CD4-positive, alpha-beta T cell (primary cell): ENCODE results near the gene DHRS1. TPM values are rescaled to one million over a fixed set of nuclear protein-coding genes. Genes with fewer than 3 reads are reported as not detected.
A peak's percentile ranks its signal among the peaks of the same experiment; 100 is the strongest.

Source experiments
- ATAC-seq: fragments of 200-7000 bp; cut with Tn5 transposase; one replicate; pipeline ENCODE4 v1.10.0; 2022; ENCODE audit warnings: mild to moderate bottlenecking; ENCODE audit not compliant: poor library complexity
- CTCF ChIA-PET: fragments of 350-600 bp; sonication (Branson Sonifier 250); formaldehyde crosslinking; loops from one replicate; lab custom pipeline; 2021; ENCODE audit warnings: antibody characterized with exemption, inconsistent platforms; lab: Charles Lee
- POLR2A ChIA-PET: fragments of 350-600 bp; sonication (Branson Sonifier 250); formaldehyde crosslinking; loops from one replicate; lab custom pipeline; 2021; ENCODE audit warnings: antibody characterized with exemption, inconsistent platforms; lab: Charles Lee
- DNase-seq, 14 experiments: peaks; one replicate each; pipeline ENCODE4 v3.0.0-alpha.2; 2013 to 2020; ENCODE audit warnings: mixed read lengths in 2 of 14
- H3K27ac ChIP-seq, 2 donors: one replicate each; pipeline versions ENCODE4 v1.5.1 to v1.7.0; 2013; ENCODE audit warnings: low read length in 2 of 2, low read depth in 1 of 2, mild to moderate bottlenecking in 1 of 2
- H3K27me3 ChIP-seq, 2 experiments: 1 replicate in 1 of 2; 2 replicates in 1 of 2; pipeline versions ENCODE4 v1.6.1 to v1.7.0; 2013; ENCODE audit warnings: low read length in 2 of 2, control low read depth in 1 of 2, mild to moderate bottlenecking in 1 of 2, moderate library complexity in 1 of 2; ENCODE audit not compliant: insufficient read depth in 2 of 2, control insufficient read depth in 1 of 2
- H3K36me3 ChIP-seq: one replicate; pipeline ENCODE4 v1.6.1; 2013; ENCODE audit warnings: low read length, control low read depth; ENCODE audit not compliant: insufficient read depth
- H3K4me1 ChIP-seq: one replicate; pipeline ENCODE4 v1.6.1; 2013; ENCODE audit warnings: low read length, control low read depth; ENCODE audit not compliant: insufficient read depth
- H3K4me3 ChIP-seq: one replicate; pipeline ENCODE4 v1.5.1; 2013; ENCODE audit warnings: mild to moderate bottlenecking, low read length, moderate library complexity
- H3K9me3 ChIP-seq, 2 experiments: 1 replicate in 1 of 2; 2 replicates in 1 of 2; pipeline versions ENCODE4 v1.6.1 to v1.7.0; 2013; ENCODE audit warnings: low read length in 2 of 2, mild to moderate bottlenecking in 2 of 2, control low read depth in 1 of 2, moderate library complexity in 1 of 2; ENCODE audit not compliant: control insufficient read depth in 1 of 2, insufficient read depth in 1 of 2
- H3K27ac Mint-ChIP-seq: one replicate; pipeline ENCODE4 v1.8.0; 2020; ENCODE audit warnings: mixed read lengths
- H3K27me3 Mint-ChIP-seq: one replicate; pipeline ENCODE4 v1.8.0; 2021; ENCODE audit warnings: mixed read lengths
- H3K36me3 Mint-ChIP-seq: one replicate; pipeline ENCODE4 v1.8.0; 2021; ENCODE audit warnings: low read depth, mixed read lengths
- H3K4me1 Mint-ChIP-seq: one replicate; pipeline ENCODE4 v1.8.0; 2021; ENCODE audit warnings: low read depth, mixed read lengths
- H3K4me3 Mint-ChIP-seq: one replicate; pipeline ENCODE4 v1.8.0; 2020; ENCODE audit warnings: mild to moderate bottlenecking, mixed read lengths
- H3K9me3 Mint-ChIP-seq: one replicate; pipeline ENCODE4 v1.8.0; 2020; ENCODE audit warnings: mixed read lengths
- CTCF ChIP-seq: fragments of 200-600 bp; IDR thresholded peaks from one replicate; pipeline ENCODE4 v1.8.0; 2022; ENCODE audit warnings: antibody characterized with exemption, mild to moderate bottlenecking
- intact Hi-C, 2 experiments: fragments of 100-400 bp; cut with DNase I in 1 of 2; cut with micrococcal nuclease in 1 of 2; formaldehyde crosslinking; loops; one replicate each; pipeline versions ENCODE4 v1.15.1 to v1.9.0; 2023 to 2025; cut with DNase I, micrococcal nuclease
- total RNA-seq, 174 experiments: library from RNA in 2 of 174; stranded (reverse) in 2 of 174; gene quantifications; one replicate each; pipeline ENCODE4 v1.2.3 and lab custom pipeline; 2021 to 2026

Gene DHRS1
- total RNA-seq, 2 experiments from 2014 or later = 21.5 to 23.5 TPM

GRCh38 chr14:24280797-24281460 is 18.7 kb downstream of the DHRS1 start:
- Histone ChIP-seq H3K27me3 (no peaks in the 10 kb centered on the region), H3K9me3 (no peaks in the 10 kb centered on the region), H3K36me3 (no peaks in the 10 kb centered on the region), H3K4me3 (no peak overlapping the region), H3K4me1 (peaks cover 28% of the 10 kb centered on the region), H3K27ac (no peak overlapping the region)
- H3K9me3 Mint-ChIP-seq = no peaks in the 10 kb centered on the region
- H3K4me3 Mint-ChIP-seq = no peak overlapping the region
- DNase-seq = no peak
- H3K4me1 Mint-ChIP-seq = peaks cover 33% of the 10 kb centered on the region
- ChIA-PET CTCF (interaction anchor here (4.0 to 4.4 kb wide), 2 partner anchors 11 to 17 kb away, joined by 20 to 24 read pairs; partner anchors contain the start of genes DHRS1, NOP9 and RABGGTA), POLR2A (no interaction called here)
- H3K27me3 Mint-ChIP-seq = no peaks in the 10 kb centered on the region
- ATAC-seq = no peak
- no peak for TF ChIP-seq CTCF
- intact Hi-C loops = no loop called here
- H3K36me3 Mint-ChIP-seq = no peaks in the 10 kb centered on the region
- no peak overlapping the region for H3K27ac Mint-ChIP-seq

DNA sequence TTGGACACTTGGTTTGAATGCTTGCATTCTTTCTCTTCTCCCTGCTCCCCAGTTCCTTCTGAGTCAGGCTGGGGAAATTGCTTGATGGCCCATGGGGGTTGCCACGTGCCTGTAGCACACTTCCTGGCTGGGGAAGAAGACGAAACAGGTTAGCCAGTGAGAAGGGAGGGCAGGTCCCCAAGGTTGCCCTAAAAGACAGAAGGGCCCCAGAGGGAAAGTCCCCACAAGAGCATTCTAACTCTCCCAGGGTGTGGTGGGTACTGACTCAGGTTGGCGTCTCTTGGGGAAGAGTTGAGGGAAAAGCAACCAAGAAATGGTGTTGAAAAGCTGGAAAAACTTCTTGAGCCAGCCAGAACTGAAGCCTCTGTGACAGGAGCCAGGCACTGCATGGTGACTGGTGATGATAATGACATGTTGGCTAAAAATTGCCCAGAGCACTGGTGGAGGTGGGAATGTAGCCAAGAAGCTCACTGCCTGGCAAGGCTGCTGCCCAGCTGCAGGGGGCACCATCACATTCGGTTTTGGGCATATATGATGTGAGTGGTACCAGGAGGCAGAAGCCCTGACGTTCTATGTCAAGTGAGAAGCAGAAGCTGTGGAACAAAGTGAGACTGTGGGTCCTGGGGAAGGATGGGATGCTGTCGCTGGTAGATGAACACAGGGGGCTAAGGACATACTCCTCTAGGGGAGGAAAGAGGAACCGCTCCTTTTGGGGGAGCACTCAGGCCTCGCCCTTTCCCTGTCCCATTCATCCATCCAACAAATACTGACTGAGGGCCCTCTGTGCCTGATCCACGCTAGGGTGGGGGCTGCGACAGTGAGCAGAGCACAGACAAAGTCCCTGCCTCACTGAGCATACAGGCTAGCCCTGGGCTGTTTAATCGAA is 20.0 kb downstream of the DHRS1 start:
- Histone ChIP-seq H3K27me3 (no peaks in the 10 kb centered on the region), H3K9me3 (no peaks in the 10 kb centered on the region), H3K27ac (peak overlapping the region in 1 of 2 donors; percentile 33), H3K4me1 (peaks cover 38% of the 10 kb centered on the region), H3K36me3 (no peaks in the 10 kb centered on the region), H3K4me3 (no peak overlapping the region)
- peaks cover 33% of the 10 kb centered on the region for H3K4me1 Mint-ChIP-seq
- intact Hi-C loops = loop anchor here in 1 of 2 experiments (1.0 kb wide), 1 partner anchor 18 kb away; no protein-coding TSS in a partner anchor
- ATAC-seq = peak; percentile 84
- no peaks in the 10 kb centered on the region for H3K9me3 Mint-ChIP-seq
- CTCF ChIA-PET = interaction anchor here (0.8 to 4.4 kb wide), 5 partner anchors 9 to 162 kb away, joined by 3 to 24 read pairs (median 8); partner anchors contain the start of genes DHRS1, NOP9, RABGGTA and TINF2
- peak overlapping the region; percentile 81 for H3K27ac Mint-ChIP-seq
- no peak for TF ChIP-seq CTCF
- POLR2A ChIA-PET = interaction anchor here (0.5 to 1.1 kb wide), 4 partner anchors 8 to 164 kb away, joined by 3 read pairs; partner anchors contain the start of gene RABGGTA
- no peak overlapping the region for H3K4me3 Mint-ChIP-seq
- no peaks in the 10 kb centered on the region for H3K27me3 Mint-ChIP-seq
- DNase-seq = peak in 12 of 14 experiments; percentile 23 to 87 (median 40)
- H3K36me3 Mint-ChIP-seq = no peaks in the 10 kb centered on the region

DNA sequence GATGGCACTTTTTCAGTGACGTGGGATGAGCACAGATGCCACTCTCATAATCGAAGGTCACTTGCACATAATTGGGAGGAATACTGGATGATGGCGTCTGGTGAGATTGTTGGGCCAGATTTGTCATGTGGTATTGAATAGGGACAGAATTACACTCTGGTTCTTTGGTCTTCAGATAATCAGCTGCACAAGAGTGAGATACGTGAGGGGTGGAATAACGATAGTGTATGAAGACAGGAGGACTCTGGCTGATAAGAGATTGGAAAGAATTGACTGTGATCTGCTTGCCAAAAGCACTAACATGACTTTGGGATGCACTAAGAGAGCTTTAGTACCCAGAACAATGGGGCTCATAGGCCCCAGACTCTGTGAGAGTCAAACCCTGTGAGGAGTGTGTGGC is 21.2 kb downstream of the DHRS1 start:
- H3K36me3 Mint-ChIP-seq = no peaks in the 10 kb centered on the region
- peak overlapping the region; percentile 81 for H3K27ac Mint-ChIP-seq
- H3K27me3 ChIP-seq = no peaks in the 10 kb centered on the region
- peaks cover 44% of the 10 kb centered on the region for H3K4me1 Mint-ChIP-seq
- POLR2A ChIA-PET = no interaction called here
- no peaks in the 10 kb centered on the region for H3K9me3 Mint-ChIP-seq
- H3K27me3 Mint-ChIP-seq = no peaks in the 10 kb centered on the region
- intact Hi-C loops = no loop called here
- no peak overlapping the region for H3K4me3 Mint-ChIP-seq
- CTCF ChIA-PET = interaction anchor here (4.0 to 4.4 kb wide), 2 partner anchors 8 to 19 kb away, joined by 20 to 24 read pairs; partner anchors contain the start of genes DHRS1, NOP9 and RABGGTA
- TF ChIP-seq CTCF = no peak
- no peak overlapping the region for H3K27ac ChIP-seq
- no peak for ATAC-seq
- H3K4me3 ChIP-seq = no peak overlapping the region
- DNase-seq = no peak
- no peaks in the 10 kb centered on the region for H3K9me3 ChIP-seq
- peaks cover 49% of the 10 kb centered on the region for H3K4me1 ChIP-seq
- no peaks in the 10 kb centered on the region for H3K36me3 ChIP-seq
